Endothelial cell of umbilical vein (primary cell): ENCODE measurements around the gene ZNF205. TPM values are rescaled to one million over a fixed set of nuclear protein-coding genes. Genes with fewer than 3 reads are reported as not detected.

Source experiments
- BruUV-seq: library from RNA; stranded (reverse); fragments of 400-500 nt; replicated peaks from 2 replicates; lab custom pipeline; 2021; lab: Mats Ljungman, UMichigan
- CTCF ChIA-PET: fragments of 300-600, 350-600 bp; sonication (Branson Sonifier 250); formaldehyde crosslinking; loops from one replicate; lab custom pipeline; 2021; ENCODE audit warnings: antibody characterized with exemption, inconsistent platforms; lab: Charles Lee
- POLR2A ChIA-PET: fragments of 300-600, 350-600 bp; sonication (Branson Sonifier 250); formaldehyde crosslinking; loops from one replicate; lab custom pipeline; 2021; ENCODE audit warnings: antibody characterized with exemption, inconsistent platforms; lab: Charles Lee
- DNase-seq: peaks from one replicate; pipeline ENCODE4 v3.0.0-alpha.2; 2011; ENCODE audit warnings: low read depth, low spot score
- FAIRE-seq: peaks from 2 replicates; lab custom pipeline; 2011; peaks lifted over from hg19 to GRCh38; lab: Jason Lieb, UNC
- H2AFZ ChIP-seq: 2 replicates; pipeline ENCODE4 v1.6.0; 2012; ENCODE audit warnings: low read depth, low read length, control low read depth, inconsistent platforms
- H3K27ac ChIP-seq: 2 replicates; pipeline ENCODE4 v1.5.1; 2011; ENCODE audit warnings: low read depth, mild to moderate bottlenecking, control low read depth, low read length, moderate library complexity; ENCODE audit not compliant: insufficient read depth
- H3K27me3 ChIP-seq, 2 experiments: 2 replicates each; pipeline versions ENCODE4 v1.6.0 to v1.6.1; 2011; ENCODE audit warnings: low read length in 2 of 2, mixed read lengths in 1 of 2; ENCODE audit not compliant: control insufficient read depth in 2 of 2, insufficient read depth in 2 of 2
- H3K36me3 ChIP-seq, 2 experiments: 2 replicates in 1 of 2; 3 replicates in 1 of 2; pipeline ENCODE4 v1.5.1; 2011; ENCODE audit warnings: low read length in 2 of 2, mild to moderate bottlenecking in 1 of 2, moderate library complexity in 1 of 2; ENCODE audit not compliant: control insufficient read depth in 2 of 2, insufficient read depth in 2 of 2; ENCODE audit errors: extremely low read depth in 1 of 2
- H3K4me1 ChIP-seq: 3 replicates; pipeline ENCODE4 v1.5.1; 2011; ENCODE audit warnings: mild to moderate bottlenecking, low read length; ENCODE audit not compliant: control insufficient read depth, insufficient read depth; ENCODE audit errors: extremely low read depth
- H3K4me2 ChIP-seq: 2 replicates; pipeline ENCODE4 v1.6.1; 2011; ENCODE audit warnings: low read length, control low read depth, mixed read lengths; ENCODE audit not compliant: insufficient read depth
- H3K4me3 ChIP-seq, 3 experiments: fragments of 200-600 bp in 1 of 3; sonication (generic), shearing (Covaris generic) in 1 of 3; replicated peaks in 1 of 3; 2 replicates each; pipeline ENCODE4 v1.5.1; 2011 to 2016; ENCODE audit warnings: control low read depth in 3 of 3, low read length in 3 of 3, mild to moderate bottlenecking in 2 of 3, inconsistent platforms in 1 of 3, low read depth in 1 of 3, moderate library complexity in 1 of 3; ENCODE audit not compliant: insufficient read depth in 1 of 3
- H3K79me2 ChIP-seq: 2 replicates; pipeline ENCODE4 v1.6.0; 2012; ENCODE audit warnings: low read length, inconsistent platforms; ENCODE audit not compliant: control insufficient read depth, insufficient read depth
- H3K9ac ChIP-seq: replicated peaks from 2 replicates; pipeline ENCODE3; 2011; ENCODE audit warnings: low read length, control low read depth; ENCODE audit not compliant: insufficient read depth; ENCODE audit errors: extremely low read depth
- H3K9me1 ChIP-seq: replicated peaks from 3 replicates; pipeline ENCODE4 v1.6.0; 2011; ENCODE audit warnings: mild to moderate bottlenecking, low read length; ENCODE audit not compliant: control insufficient read depth, insufficient read depth; ENCODE audit errors: extremely low read depth
- H3K9me3 ChIP-seq: replicated peaks from 2 replicates; pipeline ENCODE4 v1.5.1; 2012; ENCODE audit warnings: low read length, inconsistent platforms; ENCODE audit not compliant: control insufficient read depth, insufficient read depth
- H4K20me1 ChIP-seq: replicated peaks from 2 replicates; pipeline ENCODE3; 2011; ENCODE audit warnings: mild to moderate bottlenecking, low read length; ENCODE audit not compliant: control insufficient read depth, insufficient read depth; ENCODE audit errors: extremely low read depth
- EZH2 ChIP-seq: IDR thresholded peaks from 2 replicates; pipeline ENCODE4 v1.6.1; 2012; ENCODE audit warnings: borderline replicate concordance, low read depth, mild to moderate bottlenecking, moderate library complexity, low read length, inconsistent platforms; ENCODE audit not compliant: severe bottlenecking
- FOS ChIP-seq: IDR thresholded peaks from 2 replicates; pipeline ENCODE4 v1.6.1; 2011; ENCODE audit warnings: mild to moderate bottlenecking, low read length, moderate library complexity, borderline replicate concordance; ENCODE audit not compliant: insufficient read depth
- GATA2 ChIP-seq: IDR thresholded peaks from 2 replicates; pipeline ENCODE4 v1.7.0; 2011; ENCODE audit warnings: low read depth, mild to moderate bottlenecking, moderate library complexity, mixed read lengths, low read length; ENCODE audit not compliant: insufficient read length, insufficient read depth
- JUN ChIP-seq: IDR thresholded peaks from 2 replicates; pipeline ENCODE4 v1.6.1; 2011; ENCODE audit warnings: borderline replicate concordance, low read depth; ENCODE audit not compliant: insufficient read length, insufficient read depth
- MYC ChIP-seq: IDR thresholded peaks from one replicate; pipeline ENCODE4 v1.6.1; 2011; ENCODE audit warnings: mild to moderate bottlenecking, low read depth, low read length
- POLR2A ChIP-seq: IDR thresholded peaks from 2 replicates; pipeline ENCODE4 v1.6.1; 2012; ENCODE audit warnings: low read depth, mild to moderate bottlenecking, control low read depth, low read length
- POLR2AphosphoS5 ChIP-seq: IDR thresholded peaks from 2 replicates; pipeline ENCODE4 v1.6.1; 2012; ENCODE audit warnings: low read depth, mild to moderate bottlenecking, control low read depth, low read length, moderate library complexity; ENCODE audit not compliant: insufficient read depth
- dilution Hi-C: fragments of 300-500 bp; cut with MboI; formaldehyde crosslinking; loops from one replicate; pipeline ENCODE4 v1.15.0; 2019; ENCODE audit warnings: low sequenced_read_pairs; ENCODE audit not compliant: extremely low pct_ligation_motif_present
- intact Hi-C: fragments of 100-400 bp; cut with micrococcal nuclease; formaldehyde crosslinking; loops from one replicate; pipeline ENCODE4 v1.10.0; 2022
- polyA plus RNA-seq, 4 experiments: library from polyadenylated mRNA; depleted of rRNA in 3 of 4; stranded (reverse) in 3 of 4; unstranded in 1 of 4; fragments of >200 nt; gene quantifications; 2 replicates each; pipeline versions ENCODE4 v1.2.1 to v1.2.3, GENCODE V29; 2011 to 2012; ENCODE audit warnings: missing spikeins in 1 of 4
- total RNA-seq: library from RNA; stranded (reverse); gene quantifications from 2 replicates; pipeline ENCODE4 v1.2.3, GENCODE V29; 2021
- TF ChIP-seq, protein P1 (sequence below): IDR thresholded peaks from 2 replicates; pipeline ENCODE4 v1.6.1; 2011; ENCODE audit not compliant: insufficient read depth, insufficient read length
- TF ChIP-seq, protein P2 (sequence below), 2 donors: IDR thresholded peaks; 1 replicate in 1 of 2; 2 replicates in 1 of 2; pipeline ENCODE4 v1.5.1; 2011; ENCODE audit warnings: low read length in 2 of 2, mild to moderate bottlenecking in 2 of 2, moderate library complexity in 2 of 2, control low read depth in 1 of 2, inconsistent platforms in 1 of 2, low read depth in 1 of 2; ENCODE audit not compliant: insufficient read depth in 1 of 2; ENCODE audit errors: extremely low read depth in 1 of 2

Gene ZNF205
- total and polyA plus RNA-seq, 2 donors (not counting 3 experiments of a cell fraction or from before 2014, with no cell fraction given) = 18.5 to 19.0 TPM

DNA sequence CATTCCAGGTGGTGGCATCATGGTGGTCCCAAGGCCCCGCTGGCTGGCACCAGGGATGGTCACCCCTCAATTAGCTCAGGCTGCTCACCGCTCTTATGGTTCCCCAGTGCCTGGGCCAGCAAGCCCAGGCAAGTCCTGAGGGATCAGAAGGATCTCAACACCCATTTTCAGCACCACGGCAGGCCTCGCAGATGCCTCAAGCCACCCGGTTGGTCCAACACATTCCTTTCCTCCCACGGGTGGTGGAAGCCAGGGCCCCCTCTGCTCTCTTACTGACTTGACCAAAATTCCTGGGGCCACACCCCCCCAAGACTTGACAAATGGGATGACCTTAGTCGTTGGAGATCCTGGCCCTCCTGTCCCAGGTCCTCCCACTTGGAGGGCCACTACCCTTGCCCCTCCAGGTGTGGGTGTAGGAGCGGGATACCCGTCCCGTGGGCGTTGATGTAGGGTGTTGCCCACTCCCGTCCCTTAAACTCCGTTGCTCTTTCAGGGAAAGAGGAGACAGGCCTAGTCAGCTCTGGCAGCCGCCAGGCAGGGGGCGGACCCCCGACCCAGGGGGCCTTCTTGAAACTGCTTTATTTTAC lies 5.9 kb downstream of the ZNF205 start:
- POLR2A ChIA-PET = no interaction called here
- CTCF ChIA-PET = interaction anchor here (1.3 to 4.9 kb wide), 6 partner anchors 11 to 87 kb away, joined by 4 to 26 read pairs (median 10); no protein-coding TSS in a partner anchor
- Histone ChIP-seq H3K36me3 (peaks cover 4 to 28% of the 10 kb centered on the region in 2 experiments), H3K4me2 (no peak overlapping the region), H3K9ac (no peak overlapping the region), H2AFZ (no peak overlapping the region), H3K27ac (no peak overlapping the region), H3K79me2 (peaks cover 5% of the 10 kb centered on the region), H3K27me3 (no peaks in the 10 kb centered on the region), H3K9me1 (no peaks in the 10 kb centered on the region), H3K4me3 (no peak overlapping the region), H4K20me1 (no peaks in the 10 kb centered on the region), H3K9me3 (no peaks in the 10 kb centered on the region), H3K4me1 (peaks cover 7% of the 10 kb centered on the region)
- BruUV-seq = no TSS peak
- intact Hi-C loops = no loop called here
- FAIRE-seq (no peak), DNase-seq (no peak)
- dilution Hi-C loops = no loop called here
- TF ChIP-seq POLR2A = no peak
- TF ChIP-seq GATA2 = no peak
- TF ChIP-seq JUN = no peak
- TF ChIP-seq MYC = no peak

DNA sequence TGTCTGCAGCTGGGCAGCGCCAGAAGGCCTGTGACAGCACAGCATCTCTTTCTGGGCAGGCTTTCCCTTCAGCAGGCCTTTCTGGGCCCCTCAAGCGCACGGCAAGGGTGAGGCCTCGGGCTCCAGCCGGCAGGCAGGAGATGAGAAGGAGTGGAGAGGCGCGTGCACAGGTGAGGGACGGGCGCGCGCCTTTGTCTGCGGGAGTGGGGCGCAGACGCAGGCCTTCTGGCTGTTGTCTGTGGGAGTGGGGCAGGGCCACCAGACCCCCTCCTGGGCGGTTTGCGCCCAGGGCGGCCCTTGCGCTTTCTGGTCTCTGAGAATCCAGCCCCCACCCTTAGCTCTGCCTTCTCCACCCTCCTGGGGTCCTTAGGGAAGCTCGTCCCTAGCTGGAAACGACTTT lies 6.5 kb downstream of the ZNF205 start:
- DNase-seq (no peak), FAIRE-seq (no peak)
- CTCF ChIA-PET = interaction anchor here (0.9 to 4.9 kb wide), 5 partner anchors 11 to 87 kb away, joined by 3 to 26 read pairs (median 13); no protein-coding TSS in a partner anchor
- Histone ChIP-seq H3K79me2 (peaks cover 2% of the 10 kb centered on the region), H3K9ac (no peak overlapping the region), H3K4me3 (no peak overlapping the region), H4K20me1 (no peaks in the 10 kb centered on the region), H3K4me1 (peaks cover 4% of the 10 kb centered on the region), H3K9me3 (no peaks in the 10 kb centered on the region), H2AFZ (no peak overlapping the region), H3K27me3 (no peaks in the 10 kb centered on the region), H3K9me1 (no peaks in the 10 kb centered on the region), H3K36me3 (peaks cover 4 to 28% of the 10 kb centered on the region in 2 experiments), H3K27ac (no peak overlapping the region), H3K4me2 (no peak overlapping the region)
- no TSS peak for BruUV-seq
- no peak for TF ChIP-seq JUN
- no peak for TF ChIP-seq GATA2
- TF ChIP-seq, protein P1, sequence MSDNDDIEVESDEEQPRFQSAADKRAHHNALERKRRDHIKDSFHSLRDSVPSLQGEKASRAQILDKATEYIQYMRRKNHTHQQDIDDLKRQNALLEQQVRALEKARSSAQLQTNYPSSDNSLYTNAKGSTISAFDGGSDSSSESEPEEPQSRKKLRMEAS = no peak
- no peak for TF ChIP-seq POLR2AphosphoS5
- TF ChIP-seq MYC = no peak
- TF ChIP-seq EZH2 = no peak
- TF ChIP-seq, protein P2, sequence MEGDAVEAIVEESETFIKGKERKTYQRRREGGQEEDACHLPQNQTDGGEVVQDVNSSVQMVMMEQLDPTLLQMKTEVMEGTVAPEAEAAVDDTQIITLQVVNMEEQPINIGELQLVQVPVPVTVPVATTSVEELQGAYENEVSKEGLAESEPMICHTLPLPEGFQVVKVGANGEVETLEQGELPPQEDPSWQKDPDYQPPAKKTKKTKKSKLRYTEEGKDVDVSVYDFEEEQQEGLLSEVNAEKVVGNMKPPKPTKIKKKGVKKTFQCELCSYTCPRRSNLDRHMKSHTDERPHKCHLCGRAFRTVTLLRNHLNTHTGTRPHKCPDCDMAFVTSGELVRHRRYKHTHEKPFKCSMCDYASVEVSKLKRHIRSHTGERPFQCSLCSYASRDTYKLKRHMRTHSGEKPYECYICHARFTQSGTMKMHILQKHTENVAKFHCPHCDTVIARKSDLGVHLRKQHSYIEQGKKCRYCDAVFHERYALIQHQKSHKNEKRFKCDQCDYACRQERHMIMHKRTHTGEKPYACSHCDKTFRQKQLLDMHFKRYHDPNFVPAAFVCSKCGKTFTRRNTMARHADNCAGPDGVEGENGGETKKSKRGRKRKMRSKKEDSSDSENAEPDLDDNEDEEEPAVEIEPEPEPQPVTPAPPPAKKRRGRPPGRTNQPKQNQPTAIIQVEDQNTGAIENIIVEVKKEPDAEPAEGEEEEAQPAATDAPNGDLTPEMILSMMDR (IDR thresholded peaks at IDR 0.05; ENCODE audit: extremely low read depth in 1 of 2, insufficient read depth in 1 of 2, low read depth in 1 of 2, low read length in 2 of 2) = no peak
- no peak for TF ChIP-seq FOS
- TF ChIP-seq POLR2A = no peak
- dilution Hi-C loops = no loop called here
- intact Hi-C loops = no loop called here
- POLR2A ChIA-PET = interaction anchor here (0.8 kb wide), 1 partner anchor 16 kb away, joined by 3 read pairs; no protein-coding TSS in a partner anchor
